ENCODE measurements around the gene MAMDC4. TPM values are rescaled to one million over a fixed set of nuclear protein-coding genes. Genes with fewer than 3 reads are reported as not detected.

MAMDC4 gene
- total and polyA plus RNA-seq, 2 of the 13 experiments (the other 11 are each of a cell fraction or from before 2014, with no cell fraction given): 6.0 to 6.8 TPM

- DNase-seq (ENCODE audit: low spot score): no peak
- in situ Hi-C loops (cut with HindIII; ENCODE audit: extremely low pct_ligation_motif_present, low pct_unique_long_range_greater_than_20kb): no loop called here
- Histone ChIP-seq H3K9ac (ENCODE audit: insufficient read depth, low read depth, low read length) (no peak overlapping the region), H3K27ac (ENCODE audit: extremely low read length, insufficient read depth, low read length) (peak overlapping the region; percentile 30), H3K4me3 (replicated peaks in 1 of 3; ENCODE audit: insufficient read depth in 1 of 3, low read depth in 2 of 3, low read length in 3 of 3) (no peak overlapping the region), H3K36me3 (replicated peaks in 1 of 2; ENCODE audit: control insufficient read depth in 1 of 2, insufficient read depth in 2 of 2, low read length in 2 of 2) (peaks cover 8 to 13% of the 10 kb centered on the region in 2 experiments; a peak in 4 of 5 replicates), H3K9me3 (ENCODE audit: low read length) (no peaks in the 10 kb centered on the region), H3K4me2 (ENCODE audit: low read depth, low read length) (no peak overlapping the region), H3K4me1 (ENCODE audit: insufficient read depth, low read length) (peaks cover 37% of the 10 kb centered on the region), H4K20me1 (ENCODE audit: insufficient read depth, low read length) (no peaks in the 10 kb centered on the region), H2AFZ (ENCODE audit: low read length) (no peak overlapping the region), H3K79me2 (ENCODE audit: insufficient read depth, low read length) (no peaks in the 10 kb centered on the region), H3K27me3 (ENCODE audit: control insufficient read depth in 1 of 2, insufficient read depth in 2 of 2, low read length in 2 of 2) (no peaks in the 10 kb centered on the region)
- 60% methylated on average over 1 of the region's 15 CpGs for WGBS (ENCODE audit: low lambda C conversion rate)
- ChIA-PET CTCF (ENCODE audit: low intra/inter-chr PET ratio, low total read pairs) (no interaction called here), POLR2A (interaction anchor here (0.6 to 1.8 kb wide), 4 partner anchors 9 to 92 kb away, joined by 3 to 5 read pairs (median 4); partner anchors contain the start of gene EDF1)
- FAIRE-seq: no peak
- peak; percentile 2 for ATAC-seq
- BruUV-seq (replicated peaks): no TSS peak
- intact Hi-C loops (cut with micrococcal nuclease; ENCODE audit: unreplicated experiment): no loop called here
- peak; percentile 92 for TF ChIP-seq ZBTB33 (CRISPR knock-in tag; IDR thresholded peaks at IDR 0.05)
- no peak for TF ChIP-seq ZNF530 (CRISPR knock-in tag; IDR thresholded peaks at IDR 0.05; ENCODE audit: low read depth)
- no peak for TF ChIP-seq KLF13 (CRISPR knock-in tag; IDR thresholded peaks at IDR 0.05)
- TF ChIP-seq MXI1 (IDR thresholded peaks at IDR 0.05; ENCODE audit: borderline replicate concordance, low read depth, low read length): 0 out of 3 replicates have a peak, but pooled peaks have one; percentile 4
- 0 out of 2 replicates have a peak, but pooled peaks have one; percentile 15 for TF ChIP-seq TBX2 (CRISPR knock-in tag; IDR thresholded peaks at IDR 0.05; ENCODE audit: borderline replicate concordance)
- 0 out of 2 replicates have a peak, but pooled peaks have one; percentile 1 for TF ChIP-seq ZNF263 (CRISPR knock-in tag; IDR thresholded peaks at IDR 0.05)
- no peak for TF ChIP-seq POLR2AphosphoS5 (IDR thresholded peaks at IDR 0.05; ENCODE audit: low read depth, low read length)
- TF ChIP-seq E2F2 (CRISPR knock-in tag; IDR thresholded peaks at IDR 0.05; ENCODE audit: borderline replicate concordance): no peak
- TF ChIP-seq ARID4A (CRISPR knock-in tag; IDR thresholded peaks at IDR 0.05; ENCODE audit: borderline replicate concordance): no peak
- TF ChIP-seq AGO2 (optimal IDR thresholded peaks at IDR 0.05; ENCODE audit: low read depth, low read length): peak; percentile 72
- TF ChIP-seq POLR2G (IDR thresholded peaks at IDR 0.05; ENCODE audit: low read depth, low read length): 0 out of 2 replicates have a peak, but pooled peaks have one; percentile 20
- peak; percentile 50; the same call in 1 of the 2 replicates for TF ChIP-seq PATZ1 (CRISPR knock-in tag; IDR thresholded peaks at IDR 0.05)
These were observed 3.9 kb downstream of the MAMDC4 start for GRCh38 chr9:136856079-136856476.
